Activated CD4-positive, CD25-positive, alpha-beta regulatory T cell treated with anti-CD3 and anti-CD28 coated beads, Interleukin-2, amount 50 U/mL, for 72 hours (primary cell): Measurements from ENCODE around the gene ACTRT2.

Experiments used
- DNase-seq: peaks from one replicate; pipeline ENCODE4 v3.0.0; 2021

ACTRT2 gene

GRCh38 chr1:3034728-3035562, 13.7 kb downstream of the ACTRT2 start:
- DNase-seq, result no peak

DNA sequence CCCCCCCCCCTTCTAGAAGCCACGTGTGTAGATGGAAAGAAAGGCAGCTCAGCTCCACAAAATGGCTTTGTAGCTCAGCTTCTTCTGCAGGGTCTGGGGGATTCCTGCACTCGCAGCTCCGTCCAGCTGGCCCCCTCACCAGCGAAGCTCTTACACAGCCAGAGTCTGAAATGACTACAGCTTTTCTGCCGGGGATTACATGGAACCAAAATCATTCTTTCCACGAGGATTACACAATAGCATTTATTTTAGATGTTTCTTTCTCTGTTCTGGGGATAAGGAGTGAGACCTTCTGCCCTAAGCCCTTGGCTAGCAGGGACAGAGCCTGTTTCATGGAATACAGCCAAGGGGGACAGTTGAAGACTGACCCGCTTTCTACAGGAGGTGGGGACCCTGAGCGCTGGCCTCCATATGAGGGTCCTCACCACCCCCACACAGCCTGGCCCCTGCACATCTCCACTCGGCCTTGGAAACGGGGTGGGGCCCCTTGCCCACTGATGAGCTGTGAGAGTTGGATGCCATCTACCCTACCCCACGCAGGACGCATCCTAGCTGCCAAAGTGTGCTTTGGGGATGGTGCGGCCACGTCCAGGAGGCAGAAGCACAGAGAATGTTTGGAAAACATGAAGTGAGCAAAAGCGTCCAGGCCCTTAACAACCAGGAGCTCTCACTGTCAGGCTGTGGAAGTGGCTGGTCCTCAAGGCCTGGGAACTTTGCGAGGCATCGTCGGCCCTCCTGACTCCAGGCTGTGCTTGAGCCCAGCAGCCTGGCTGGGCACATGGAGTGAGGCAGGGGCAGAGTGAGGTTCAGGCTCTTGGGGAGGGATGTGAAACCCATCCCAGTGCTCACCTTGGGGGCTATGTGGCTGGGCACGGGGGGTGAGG, 14.5 kb downstream of the ACTRT2 start:
- DNase-seq, result no peak

DNA sequence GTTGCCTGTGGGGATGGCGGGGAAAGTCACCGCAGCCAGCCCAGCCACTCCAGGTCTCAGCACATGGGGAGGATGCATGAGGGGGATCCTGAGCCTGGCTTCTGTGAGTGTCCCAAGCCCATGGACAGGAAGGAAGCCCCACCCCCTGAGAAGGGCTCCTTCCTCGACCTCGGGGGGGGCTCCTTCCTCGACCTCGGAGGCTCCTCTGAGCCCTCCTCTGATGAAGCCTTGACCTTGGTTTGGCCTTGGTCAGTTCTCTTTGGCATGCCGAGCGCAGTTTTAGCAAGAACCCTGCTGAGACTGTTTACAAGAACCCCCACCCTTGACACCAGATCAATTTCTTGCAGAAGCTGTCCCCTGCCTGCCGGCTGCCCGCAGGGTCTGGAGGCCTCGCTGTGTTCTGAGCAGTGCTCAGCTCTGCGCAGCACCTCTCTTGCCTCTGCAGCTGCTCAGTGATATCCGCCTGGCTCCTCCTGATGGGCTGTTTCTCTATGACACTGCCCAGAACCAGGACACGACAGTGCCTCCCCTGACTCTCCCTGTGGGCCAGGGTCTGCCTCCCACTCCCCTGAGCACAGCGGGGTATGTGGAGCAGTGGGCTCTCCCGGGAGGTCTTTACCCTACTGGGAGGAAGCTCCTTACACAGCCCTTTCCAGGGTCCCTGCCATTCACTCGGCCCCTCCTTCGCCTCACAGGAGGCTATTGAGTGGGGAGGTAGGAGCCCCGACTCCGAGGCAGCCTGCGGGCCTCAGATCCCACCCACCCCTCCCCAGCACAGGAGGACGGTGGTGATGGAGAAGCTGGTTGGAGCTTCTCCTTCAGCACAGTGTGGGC, 15.4 kb downstream of the ACTRT2 start:
- DNase-seq, result no peak

- no peak for DNase-seq
Measured at GRCh38 chr1:3037281-3038040, 16.2 kb downstream of the ACTRT2 start.

- no peak for DNase-seq
Measured at GRCh38 chr1:3038113-3038551, 16.9 kb downstream of the ACTRT2 start.

DNA sequence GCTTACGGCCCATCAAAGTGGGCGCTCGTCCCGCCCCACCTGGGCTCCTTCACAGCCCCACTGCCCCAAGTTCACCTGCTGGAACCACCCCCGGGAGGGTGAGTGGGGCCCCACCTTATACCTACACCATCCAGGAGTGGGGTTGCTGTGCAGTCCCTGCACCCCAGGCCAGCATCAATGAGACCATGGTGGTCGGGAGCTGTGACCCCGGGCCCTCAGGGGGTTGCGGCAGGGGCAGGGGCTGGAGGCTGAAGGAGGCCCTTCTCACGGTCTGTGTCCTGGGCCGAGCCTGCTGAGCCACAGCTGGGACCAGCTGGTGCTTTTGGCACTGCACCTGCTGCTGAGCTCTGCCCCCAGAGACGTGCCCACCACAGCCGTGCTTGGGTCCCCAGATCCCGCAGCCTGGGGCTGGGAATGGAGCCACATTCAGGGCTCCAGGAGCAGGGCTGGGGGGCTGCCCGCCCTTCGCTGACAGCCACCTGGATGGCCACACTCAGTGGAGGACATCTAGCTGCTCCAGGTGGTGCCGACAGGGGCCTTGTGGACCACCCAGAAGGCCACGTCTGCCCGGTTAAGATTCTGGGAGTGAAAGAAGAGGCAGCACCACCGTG, 17.4 kb downstream of the ACTRT2 start:
- DNase-seq, result no peak

GRCh38 chr1:3040004-3040403, 18.7 kb downstream of the ACTRT2 start:
- DNase-seq, result no peak

DNA sequence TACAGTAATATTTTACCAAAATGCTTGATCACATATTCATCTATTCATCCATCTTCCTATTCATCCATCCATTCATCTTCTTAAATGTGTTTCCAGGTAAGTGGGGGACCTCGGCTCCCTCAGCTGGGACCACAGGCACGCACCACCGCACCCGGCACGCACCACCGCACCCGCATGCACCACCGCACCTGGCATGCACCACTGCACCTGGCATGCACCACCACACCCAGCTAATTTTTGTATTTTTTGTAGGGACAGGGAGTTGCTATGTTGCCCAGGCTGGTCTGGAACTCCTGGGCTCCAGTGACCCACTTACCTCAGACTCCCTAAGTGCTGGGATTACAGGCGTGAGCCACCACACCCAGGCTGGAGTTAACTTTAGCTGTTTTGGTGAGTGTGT, 21.2 kb downstream of the ACTRT2 start:
- DNase-seq, result no peak

DNA sequence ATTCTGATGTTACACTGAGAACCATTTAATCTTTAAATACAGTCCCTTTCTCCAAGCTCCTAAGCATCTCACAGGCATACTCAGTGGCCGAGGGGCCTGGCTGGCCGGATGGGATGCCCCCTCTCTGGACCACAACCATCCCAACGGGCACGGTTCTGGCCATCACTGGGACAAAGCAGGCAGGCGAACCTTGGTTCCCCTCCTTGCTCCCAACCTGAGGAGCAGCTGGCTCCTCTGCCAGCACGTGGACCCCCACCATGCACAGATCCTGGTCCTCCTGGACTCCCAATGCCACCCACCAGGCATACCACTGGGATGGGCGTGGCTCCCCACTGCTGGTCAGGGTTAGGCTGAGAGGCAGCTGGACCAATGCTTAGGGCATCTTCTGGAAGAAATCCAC, 27.9 kb downstream of the ACTRT2 start:
- DNase-seq, result no peak

DNA sequence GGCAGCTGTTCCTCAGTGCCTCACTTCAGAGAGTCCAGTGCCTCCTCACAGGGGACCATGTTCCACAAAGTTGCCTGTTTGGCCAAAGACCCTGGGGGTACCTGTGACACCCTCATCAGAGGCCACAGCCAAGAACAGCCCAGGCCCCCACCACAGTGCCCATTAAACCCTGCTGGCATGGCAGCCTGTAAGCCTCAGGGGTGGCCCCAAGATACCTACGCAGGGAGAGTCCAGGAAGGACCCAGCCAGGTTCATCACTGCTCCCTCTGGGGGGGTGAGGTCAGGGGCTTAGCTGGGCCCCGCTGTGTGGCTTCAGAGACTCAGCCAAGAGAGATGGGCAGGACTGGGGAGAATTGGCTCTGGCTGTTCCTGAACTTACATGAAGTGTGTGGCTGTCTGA, 28.6 kb downstream of the ACTRT2 start:
- no peak for DNase-seq

GRCh38 chr1:3050603-3051002, 29.3 kb downstream of the ACTRT2 start:
- no peak for DNase-seq

GRCh38 chr1:3051270-3052268, 30.3 kb downstream of the ACTRT2 start:
- DNase-seq, result no peak

DNA sequence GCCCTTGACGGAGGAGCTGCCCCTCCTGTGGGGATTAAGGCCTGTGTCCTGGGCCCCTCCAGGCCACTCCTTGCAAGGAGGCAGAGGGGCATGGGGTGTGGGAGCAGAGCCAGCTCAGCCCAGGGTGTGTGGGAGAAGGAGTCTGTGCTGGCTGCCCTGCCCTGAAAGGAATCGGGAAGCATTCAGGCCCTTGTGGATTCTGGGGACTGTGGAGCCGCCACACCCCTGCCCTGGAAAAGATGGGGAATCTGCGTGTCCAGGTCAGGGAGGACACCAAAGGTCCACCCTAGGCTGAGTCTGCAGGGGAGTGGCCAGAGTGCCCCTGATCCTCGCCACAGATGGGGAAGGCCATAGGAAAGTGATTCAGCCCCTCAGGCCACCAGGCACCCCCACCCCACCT, 31.2 kb downstream of the ACTRT2 start:
- no peak for DNase-seq

DNA sequence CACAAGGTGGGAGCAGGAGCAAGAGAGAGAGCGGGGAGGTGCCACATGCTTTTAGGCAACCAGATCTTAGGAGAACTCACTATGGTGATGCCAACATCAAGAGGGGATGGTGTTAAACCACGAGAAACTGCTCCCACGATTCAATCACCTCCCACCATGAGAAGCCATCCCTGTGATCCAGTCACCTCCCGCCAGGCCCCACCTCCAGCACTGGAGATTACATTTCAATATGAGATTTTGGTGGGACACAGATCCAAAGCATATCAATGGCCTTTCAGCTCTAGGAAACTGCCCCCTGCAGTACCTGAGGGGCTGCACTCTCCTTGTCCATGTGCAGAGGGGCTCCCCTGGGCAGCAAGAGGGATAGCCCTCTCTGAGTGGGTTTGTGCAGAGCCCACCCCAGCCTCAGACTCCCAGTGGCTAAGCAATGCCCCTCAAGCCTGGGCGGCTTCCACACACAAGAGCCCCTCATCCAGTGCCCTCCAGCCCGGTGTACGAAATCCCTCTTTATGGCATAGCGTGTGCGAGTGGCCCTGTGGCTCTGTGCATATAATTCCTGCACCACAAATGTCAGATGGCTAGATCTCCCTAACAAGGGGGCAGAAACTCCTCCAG, 32.2 kb downstream of the ACTRT2 start:
- no peak for DNase-seq

GRCh38 chr1:3053986-3054385, 32.7 kb downstream of the ACTRT2 start:
- no peak for DNase-seq

DNA sequence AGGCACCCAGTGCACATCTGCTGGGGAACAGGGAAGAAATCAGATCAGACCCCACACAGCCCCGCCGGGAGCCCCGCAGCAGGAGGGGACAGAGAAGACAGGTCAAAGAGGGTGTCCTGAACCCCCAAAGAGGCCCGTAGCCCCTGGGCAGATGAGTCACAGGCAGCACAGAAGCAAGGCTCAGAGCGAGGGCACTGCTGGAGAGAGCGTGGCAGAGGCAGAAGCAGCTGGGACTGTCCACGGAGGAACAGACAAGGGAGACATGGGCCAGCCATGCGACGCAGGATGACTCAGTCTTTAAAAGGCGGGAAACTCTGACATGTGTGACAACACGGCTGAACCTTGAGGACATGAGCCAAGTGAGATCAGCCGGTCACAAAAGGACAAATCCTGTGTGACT, 33.2 kb downstream of the ACTRT2 start:
- no peak for DNase-seq

- no peak for DNase-seq
Measured at GRCh38 chr1:3055051-3055450, 33.8 kb downstream of the ACTRT2 start.

GRCh38 chr1:3056641-3057040, 35.4 kb downstream of the ACTRT2 start:
- no peak for DNase-seq

GRCh38 chr1:3058263-3059030, 37.2 kb downstream of the ACTRT2 start:
- no peak for DNase-seq
